ENCODE results near the gene RAD51B.
A peak's percentile ranks its signal among the peaks of the same experiment; 100 is the strongest.

Gene RAD51B

DNA sequence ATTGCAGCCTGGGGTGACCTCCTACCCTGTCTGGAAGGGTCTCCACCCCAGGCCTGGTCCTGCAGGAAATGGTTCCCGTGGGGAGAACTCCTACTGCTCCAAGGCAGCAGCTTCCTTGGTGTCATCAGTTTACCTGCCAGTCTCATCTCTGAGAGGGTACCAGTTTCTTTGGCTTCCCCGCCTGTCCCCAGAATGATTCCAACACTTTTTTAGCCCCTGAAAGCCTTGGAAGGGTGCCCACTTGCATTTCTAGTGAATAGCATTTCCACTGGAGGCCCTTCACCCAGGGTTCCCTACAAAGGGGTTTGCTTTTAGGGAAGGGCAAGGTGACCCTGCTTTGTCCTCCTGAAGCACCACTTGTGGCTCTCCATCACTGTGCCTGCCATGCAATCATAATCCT lies 689.0 kb downstream of the RAD51B start:
- no peak for DNase-seq

- DNase-seq, result no peak
Measured at GRCh38 chr14:68509188-68509983, 689.8 kb downstream of the RAD51B start.

DNA sequence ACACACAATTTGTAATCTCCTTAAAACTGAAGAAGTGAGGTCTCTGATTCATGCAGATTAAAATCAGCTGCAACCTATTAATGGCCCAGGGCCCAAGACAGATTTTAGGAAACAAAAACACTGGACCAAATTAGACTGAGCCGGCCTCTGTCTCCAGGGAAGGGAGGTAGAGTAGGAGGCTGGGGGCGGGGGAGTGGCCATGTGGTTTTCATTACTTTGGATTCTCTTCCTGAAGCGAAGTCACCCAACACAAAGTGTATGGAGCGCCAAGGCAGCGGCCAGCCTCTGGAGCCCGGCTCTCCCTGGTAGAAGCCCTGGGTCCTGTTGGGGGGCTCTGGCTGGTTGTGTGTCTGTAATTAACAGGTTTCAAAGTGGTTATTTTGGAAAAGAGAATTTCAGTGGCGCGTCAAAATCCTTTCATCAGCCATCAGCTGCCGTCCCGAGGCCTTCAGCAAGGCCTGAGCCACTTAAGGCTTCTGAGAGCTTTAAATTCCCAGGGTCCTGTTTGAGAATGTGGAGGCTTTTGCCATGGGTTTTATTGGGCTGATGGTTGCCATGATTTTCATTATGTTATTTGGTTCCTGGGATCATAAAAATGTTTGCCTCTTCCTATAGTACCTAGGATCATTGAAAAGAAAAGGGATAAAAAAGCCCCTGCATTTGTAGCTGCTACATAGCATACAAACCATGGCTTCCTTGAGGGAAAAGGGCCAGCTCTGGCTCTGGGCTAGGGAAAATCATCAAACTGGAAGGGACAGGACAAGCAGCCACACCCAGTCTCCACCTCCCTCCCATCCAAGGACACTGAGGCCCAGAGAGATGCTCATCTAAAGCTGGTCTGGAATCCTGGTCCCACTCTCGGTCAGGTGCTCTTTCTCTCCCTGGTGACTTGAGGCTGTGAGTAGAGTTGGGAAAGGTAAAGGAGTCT lies 690.9 kb downstream of the RAD51B start:
- DNase-seq, result no peak

GRCh38 chr14:68511129-68512047 lies 691.8 kb downstream of the RAD51B start:
- DNase-seq, result no peak

DNA sequence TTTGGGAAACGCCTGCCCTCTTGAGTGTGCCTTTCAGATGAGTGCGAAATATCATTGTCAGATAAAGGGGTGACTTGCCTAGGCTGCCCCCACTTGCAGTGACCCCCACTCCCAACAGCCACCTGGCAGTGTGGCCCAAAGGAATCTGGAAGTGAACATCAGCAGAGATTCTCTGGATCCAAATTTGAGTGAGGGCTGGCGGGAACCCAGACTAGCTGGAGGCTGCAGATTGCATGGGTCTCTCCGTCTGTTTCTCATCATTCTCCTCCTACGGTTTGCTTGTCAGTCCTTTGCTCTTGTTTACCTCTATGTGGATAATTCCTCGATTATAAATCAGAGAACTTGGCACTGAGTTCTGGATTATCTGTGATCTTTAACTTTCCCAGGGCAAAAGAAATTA lies 692.5 kb downstream of the RAD51B start:
- no peak for DNase-seq

GRCh38 chr14:68513137-68513536 lies 693.6 kb downstream of the RAD51B start:
- DNase-seq, result peak; percentile 7

- no peak for DNase-seq
Measured at GRCh38 chr14:68513838-68514607, 694.4 kb downstream of the RAD51B start.

DNA sequence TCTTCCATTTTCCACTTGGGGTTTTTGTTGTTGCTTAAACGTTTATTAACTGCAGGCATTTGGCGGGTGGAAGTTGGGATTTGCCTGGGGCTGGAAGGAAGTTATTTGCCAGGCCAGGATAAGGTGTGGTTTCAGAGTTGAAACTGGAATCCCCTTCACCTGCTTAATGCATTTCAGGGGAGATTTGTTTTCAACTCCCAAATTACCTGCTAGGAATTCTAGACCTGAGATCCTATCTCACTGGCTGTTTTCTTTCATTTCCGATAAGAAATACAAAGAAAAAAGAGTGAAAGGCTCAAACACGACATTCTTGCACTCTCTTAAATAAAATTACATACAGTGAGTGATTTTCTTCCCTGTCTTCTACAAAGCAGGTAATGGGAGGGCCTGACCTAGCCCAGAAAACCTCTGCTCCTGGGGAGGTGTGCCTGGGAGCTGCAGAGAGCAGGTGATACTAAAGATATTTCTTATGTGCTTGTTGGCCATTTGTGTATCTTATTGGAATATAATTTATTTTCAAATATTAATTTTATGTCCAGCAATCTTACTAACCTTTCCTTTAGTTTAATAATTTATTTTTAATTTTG lies 695.1 kb downstream of the RAD51B start:
- no peak for DNase-seq

GRCh38 chr14:68516342-68516741 lies 696.8 kb downstream of the RAD51B start:
- DNase-seq, result no peak

- DNase-seq, result no peak
Measured at GRCh38 chr14:68518166-68518565, 698.6 kb downstream of the RAD51B start.

DNA sequence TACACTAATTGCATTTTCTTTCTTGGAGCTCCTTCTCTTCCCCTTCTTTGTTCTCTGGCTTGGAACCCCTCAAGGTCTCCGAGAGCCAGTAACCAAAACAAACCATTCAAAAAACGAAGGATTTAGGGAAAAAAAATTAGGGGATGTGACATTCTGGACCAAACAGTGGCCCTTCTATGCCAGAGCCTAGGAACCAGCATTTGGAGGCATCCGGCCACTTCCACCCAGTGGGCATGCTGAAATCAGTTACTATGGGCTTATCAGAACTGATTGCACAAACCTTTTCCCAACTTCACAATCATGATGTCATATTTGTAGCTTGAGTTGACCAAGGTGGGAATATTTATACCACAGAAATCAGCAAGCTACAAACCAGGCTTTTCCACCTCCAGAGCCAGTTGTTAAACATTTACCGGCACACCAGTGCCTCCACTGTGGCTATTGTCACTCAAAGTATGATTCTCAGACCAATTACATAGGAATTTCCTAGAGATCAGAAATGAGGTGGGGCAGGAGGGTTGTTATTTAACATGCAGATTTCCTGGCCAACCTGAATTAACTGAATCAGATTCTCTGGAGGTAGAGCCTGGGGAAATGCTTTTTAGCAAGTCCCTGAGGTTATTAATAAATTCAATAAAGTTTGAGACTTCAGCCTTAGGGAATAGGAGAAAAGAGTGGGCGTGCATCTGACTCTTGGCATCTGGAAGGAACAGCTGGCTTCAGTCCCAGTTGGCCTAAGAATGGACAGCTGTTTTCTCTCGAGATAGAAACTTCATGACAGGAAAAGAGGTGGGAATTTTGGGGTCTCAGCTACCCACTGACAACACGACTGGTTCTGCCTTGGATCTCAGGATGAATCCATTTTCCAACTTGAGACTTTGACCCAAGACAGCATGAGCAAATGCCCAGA lies 699.4 kb downstream of the RAD51B start:
- DNase-seq, result no peak

- DNase-seq, result no peak
Measured at GRCh38 chr14:68519671-68520187, 700.1 kb downstream of the RAD51B start.

DNA sequence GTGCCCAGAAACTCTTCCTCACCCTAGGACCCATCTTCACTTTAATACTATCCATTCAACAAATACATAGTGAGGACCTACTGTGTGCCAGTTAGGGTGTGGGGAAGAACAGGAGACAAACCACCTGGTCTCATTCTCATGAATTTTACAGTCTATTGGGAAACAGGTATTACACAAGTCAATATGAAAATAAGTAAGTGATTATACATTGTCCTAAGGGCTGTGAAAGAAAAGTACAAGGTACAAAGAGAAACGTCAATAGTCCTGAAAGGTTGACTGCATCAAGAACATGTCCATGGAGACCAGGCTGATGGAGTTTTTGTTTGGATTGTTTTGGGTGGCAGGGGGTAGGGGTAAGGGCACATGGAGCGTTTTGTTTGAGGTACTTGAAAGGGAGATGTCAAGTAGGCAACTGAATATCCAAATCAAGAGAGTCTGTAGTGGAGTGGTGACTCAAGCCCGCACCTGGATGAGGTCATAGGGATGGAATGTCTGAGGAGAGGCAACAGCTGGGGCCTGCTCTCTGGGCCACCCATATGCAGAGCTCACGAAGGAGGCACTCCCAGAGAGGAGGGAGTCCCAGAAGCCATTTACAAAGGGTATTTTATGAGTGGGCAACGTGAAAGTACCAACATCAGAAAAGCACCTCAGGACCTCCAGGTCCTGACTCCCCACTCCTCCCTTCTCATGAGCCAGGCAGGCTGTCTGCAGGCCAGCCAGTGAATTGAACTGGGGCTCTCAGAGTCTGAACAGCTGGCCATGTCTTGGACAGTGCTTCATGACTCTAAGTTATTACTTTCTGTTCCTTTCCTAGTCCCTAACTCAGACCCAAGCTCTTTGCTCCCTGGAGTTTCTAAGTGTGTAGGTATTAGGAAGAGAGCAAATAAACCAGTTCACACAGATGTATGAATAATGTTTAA lies 701.3 kb downstream of the RAD51B start:
- DNase-seq, result no peak

GRCh38 chr14:68521557-68521901 lies 702.0 kb downstream of the RAD51B start:
- DNase-seq, result no peak

DNA sequence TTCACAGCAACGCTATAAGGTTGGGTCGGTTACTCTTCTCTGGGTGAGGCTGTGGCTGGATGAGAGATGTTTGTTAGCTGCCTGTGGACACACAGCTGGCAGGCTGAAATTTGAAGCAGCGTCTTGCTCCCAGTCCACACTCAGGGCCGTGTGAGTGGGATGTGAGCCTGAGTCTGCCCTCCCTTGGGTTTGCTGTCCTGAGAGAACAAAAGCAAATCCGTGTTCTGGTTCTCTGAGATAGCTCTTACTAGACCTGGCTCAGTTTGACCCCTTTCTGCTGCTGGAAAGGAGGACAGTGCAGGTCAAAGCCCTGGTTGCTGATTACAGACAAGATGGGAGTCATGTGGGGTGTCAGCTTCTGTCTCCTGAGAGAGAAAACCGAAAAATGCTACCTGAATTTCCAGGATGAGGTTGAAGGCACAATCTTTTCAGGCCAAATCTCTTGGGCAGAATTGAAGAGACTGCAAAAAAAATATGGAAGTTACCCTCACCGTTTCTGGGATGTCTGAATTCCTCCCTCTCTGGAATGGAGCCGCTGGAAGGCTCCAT lies 702.5 kb downstream of the RAD51B start:
- DNase-seq, result no peak

DNA sequence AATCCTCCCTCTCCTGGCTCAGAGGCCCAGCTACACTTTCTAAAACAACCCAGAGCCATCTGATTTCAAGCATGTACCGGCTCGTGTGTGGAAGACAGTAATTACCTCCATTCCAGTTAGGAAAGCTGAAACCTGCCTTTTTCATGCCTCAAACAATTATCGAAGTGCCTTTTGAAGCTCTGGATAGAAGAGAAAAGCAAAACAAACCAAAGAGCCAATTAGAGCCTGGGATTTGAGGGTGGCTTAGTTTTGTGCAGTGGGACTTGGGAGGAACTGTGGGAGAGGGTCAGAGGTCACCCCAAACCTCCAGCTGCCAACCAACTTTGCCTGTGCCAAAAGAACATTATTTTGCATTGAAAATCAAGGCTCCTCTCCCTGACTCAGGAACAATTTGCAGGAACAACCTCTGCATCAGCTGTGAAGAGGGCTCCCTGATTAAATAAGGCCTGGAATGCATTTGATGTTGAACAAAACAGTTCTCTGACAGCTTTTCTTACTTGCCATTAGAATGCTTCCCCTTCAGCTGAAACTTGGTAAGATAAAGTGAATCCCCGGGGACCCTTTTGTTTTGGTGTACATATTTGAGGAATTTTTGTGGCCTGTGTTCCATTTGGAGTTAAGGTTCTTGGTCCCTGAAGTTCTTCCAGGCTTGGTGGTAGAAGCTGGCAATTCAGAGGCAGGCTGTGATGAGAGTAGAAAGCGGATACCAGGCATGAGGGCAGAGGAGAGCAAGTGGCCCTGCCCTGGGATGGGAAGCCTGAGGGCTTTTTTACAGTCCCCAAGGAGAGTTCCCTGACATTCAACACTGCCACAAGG lies 703.1 kb downstream of the RAD51B start:
- DNase-seq, result no peak

- DNase-seq, result no peak
Measured at GRCh38 chr14:68523326-68523610, 703.7 kb downstream of the RAD51B start.

DNA sequence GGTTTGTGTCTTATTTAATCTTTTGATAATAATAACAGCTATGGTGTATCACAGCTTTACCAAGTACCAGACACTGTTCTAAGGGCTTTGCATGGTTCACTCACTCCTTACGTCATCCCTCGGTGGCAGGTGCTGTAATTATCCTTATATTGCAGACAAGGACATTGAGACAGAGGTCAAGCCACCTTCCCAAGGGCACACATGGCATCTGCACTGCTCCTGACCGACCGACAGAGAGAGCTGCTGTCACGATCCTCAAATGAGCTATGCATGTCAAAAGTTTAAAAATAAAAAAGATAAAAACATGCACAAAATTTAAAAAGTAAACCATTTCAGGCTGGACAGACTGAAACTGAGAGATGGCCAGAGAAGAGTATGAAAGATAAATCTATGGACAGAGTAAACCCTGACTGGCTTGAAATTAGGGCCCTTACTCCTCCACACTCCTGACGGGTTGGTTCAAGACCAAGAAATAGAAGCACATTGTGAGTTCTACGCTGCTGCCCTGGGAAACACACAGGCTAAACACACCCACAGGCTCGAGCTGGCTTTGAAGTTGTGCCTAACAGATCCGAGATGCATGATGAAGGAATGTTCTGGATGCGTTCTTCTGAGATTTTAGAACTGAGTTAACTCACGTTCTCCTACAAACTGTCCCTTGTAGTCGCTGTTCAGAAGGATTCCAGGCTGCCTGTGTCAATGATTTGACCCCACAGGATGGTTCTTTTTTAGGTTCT lies 704.6 kb downstream of the RAD51B start:
- no peak for DNase-seq

Data from GDM1 (cell line).